Activated T-cell treated with anti-CD3 and anti-CD28 coated beads for 24 hours (primary cell): ENCODE results near the gene S100A5.
"Not testable (repeated sequence)": the region's sequence is repeated elsewhere in the genome, so short reads cannot be mapped to it uniquely, and the experiment has no call there.

Experiments used
- DNase-seq: peaks from one replicate; pipeline ENCODE4 v3.0.0-alpha.2; 2020; ENCODE audit warnings: low read depth

Gene S100A5

DNA sequence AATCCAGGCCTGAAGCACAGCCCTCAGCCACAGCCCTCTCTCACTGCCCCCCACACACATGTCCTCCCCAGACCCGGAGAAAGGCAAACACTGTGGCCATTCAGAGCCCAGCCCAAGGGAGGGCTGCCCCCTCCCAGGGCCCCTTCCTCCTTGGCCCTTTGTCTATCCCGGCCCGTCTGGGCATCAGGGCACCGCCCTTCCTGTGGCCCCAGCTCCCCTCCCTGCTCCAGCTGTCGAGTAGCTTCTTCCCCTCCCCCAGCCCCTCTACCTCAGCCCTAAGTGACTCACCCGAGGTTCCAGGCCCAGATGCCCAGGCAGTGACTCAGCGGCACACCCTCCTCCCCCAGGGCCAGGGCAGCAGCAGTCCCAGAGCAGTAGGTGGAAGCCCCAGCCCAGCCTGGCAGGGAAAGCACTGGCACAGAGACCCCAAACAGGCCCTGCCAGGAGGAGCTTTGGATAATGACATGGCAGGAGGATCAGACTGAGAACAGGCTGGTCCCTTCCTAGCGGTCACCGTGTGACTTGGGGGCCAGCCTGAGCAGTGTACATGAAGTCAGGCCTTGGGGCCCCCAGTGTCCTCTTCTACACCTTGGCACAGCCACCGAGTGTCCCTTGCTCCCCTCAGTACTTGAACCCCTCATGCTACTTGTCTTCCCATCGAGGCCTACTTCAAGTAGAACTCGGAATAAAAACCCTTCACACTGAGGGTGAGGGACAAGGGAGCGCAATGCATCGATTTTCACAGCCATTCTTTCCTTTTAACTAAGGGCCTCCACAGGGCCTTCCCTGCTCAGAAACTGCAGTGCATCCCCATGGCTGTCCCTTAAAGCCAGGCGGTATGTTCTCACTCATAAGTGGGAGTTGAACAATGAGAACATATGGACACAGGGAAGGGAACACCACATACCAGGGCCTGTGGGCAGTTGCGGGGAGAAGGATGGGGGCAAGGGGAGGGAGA lies 26.0 kb upstream of the S100A5 start:
- DNase-seq, result peak; percentile 83

- peak; percentile 49 for DNase-seq
Measured at GRCh38 chr1:153565529-153566374, 25.0 kb upstream of the S100A5 start, which contains the start of gene S100A2. Gene S100A2 (minus strand): TSS chr1:153565844. CDS start chr1:153563877, 1,967 bp downstream.

DNA sequence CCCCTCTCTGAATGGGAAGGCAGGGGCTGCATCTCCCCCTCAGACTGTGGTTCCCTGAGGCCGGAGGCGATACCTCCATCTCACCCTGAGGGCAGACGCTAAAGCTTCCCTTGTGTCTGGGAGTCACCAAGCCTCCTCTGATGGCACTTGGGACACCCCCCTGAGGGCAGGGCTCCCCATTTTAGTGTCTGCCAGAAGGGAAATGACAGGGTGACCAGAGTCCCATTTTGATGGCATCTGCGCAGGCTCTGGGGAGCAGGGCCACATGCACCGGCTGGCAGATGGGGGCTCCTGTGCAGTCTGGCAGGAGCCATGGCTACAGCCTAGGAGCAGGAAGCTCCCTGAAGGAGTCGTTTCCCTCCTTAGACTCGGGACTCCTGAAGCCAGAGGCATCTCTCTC lies 23.3 kb upstream of the S100A5 start:
- no peak for DNase-seq

DNA sequence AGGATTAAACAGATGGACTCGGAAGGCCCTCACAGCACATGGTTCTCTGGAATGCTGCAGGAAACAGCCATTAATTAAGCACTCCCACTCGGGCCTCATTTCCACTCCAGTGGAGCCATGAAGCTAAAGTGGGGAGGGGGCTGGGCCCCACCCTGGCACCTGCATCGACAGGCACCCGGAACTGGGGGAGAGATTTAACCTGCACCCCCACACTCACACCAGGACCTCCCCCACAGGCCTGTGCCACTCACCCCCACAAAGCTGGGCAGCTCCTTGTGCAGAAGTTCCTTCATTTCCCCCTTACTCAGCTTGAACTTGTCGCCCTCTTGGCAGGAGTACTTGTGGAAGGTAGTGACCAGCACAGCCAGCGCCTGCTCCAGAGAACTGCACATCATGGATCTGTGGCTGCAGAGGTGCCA lies 22.8 kb upstream of the S100A5 start:
- DNase-seq, result no peak

- not testable (repeated sequence) for DNase-seq
Measured at GRCh38 chr1:153562021-153562420, 21.3 kb upstream of the S100A5 start.

- no peak for DNase-seq
Measured at GRCh38 chr1:153561466-153561985, 20.8 kb upstream of the S100A5 start.

DNA sequence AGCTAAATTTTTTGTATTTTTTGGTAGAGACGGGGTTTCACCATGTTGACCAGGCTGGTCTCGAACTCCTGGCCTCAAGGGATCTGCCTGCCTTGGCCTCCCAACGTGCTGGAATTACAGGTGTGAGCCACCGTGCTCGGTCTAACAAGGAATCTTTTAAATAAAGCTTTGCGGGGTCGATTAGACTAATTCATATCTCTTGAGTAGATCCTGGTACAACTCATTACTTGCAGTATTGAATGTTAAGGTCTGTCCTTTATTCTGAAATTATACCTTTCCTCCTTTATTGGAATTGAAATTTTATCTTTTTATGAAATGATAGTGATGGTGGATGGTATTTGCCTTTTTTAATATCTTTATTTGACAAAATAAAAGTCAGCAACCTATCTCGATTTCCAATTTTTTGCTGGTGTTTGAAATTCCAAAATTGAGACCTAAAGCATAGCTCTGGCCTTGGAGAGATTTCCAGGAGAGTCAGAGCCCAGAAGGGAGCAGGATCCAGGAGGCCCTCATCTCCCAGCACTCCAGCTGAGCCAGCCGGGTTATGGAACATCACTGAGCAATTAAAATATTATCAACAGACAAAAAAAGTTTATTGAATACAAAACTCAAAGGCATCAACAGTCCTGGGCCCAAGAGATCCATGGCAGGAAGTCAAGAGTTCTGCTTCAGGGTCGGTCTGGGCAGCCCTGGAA lies 20.2 kb upstream of the S100A5 start:
- no peak for DNase-seq

DNA sequence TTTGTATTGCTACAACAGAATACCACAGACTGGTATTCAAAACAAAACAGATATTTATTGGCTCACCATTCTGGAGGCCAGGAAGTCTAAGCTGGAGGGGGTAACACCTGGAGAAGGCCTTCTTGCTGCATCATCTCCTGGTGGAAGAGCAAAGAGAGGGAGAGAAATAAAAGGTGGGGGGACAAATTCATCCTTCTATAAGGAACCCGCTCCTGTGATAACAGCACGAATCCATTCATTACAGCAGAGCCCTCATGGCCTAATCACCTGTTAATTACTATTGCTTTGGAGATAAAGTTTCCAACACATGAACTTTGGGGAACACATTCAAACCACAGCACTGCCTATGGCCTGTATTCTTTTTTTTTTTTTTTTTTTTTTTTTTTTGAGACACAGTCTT lies 19.5 kb upstream of the S100A5 start:
- DNase-seq, result no peak

DNA sequence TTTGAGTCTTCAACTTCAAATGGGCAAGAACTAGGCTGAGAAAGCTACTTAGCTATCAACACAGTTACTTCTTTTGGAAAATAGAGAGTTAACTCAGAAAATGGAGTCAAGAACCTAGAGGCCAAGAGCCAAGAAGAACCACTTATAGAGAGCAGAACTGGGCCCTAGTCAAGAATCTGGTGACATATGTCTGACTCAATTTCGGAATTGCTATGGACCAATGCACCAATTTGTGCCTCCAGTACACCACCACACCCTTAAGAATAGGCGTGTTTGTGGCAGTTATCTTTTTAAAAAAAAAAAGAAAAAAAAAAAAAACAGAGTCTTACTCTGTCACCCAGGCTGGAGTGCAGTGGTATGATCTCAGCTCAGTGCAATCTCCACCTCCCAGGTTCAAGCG lies 17.1 kb upstream of the S100A5 start:
- no peak for DNase-seq

DNA sequence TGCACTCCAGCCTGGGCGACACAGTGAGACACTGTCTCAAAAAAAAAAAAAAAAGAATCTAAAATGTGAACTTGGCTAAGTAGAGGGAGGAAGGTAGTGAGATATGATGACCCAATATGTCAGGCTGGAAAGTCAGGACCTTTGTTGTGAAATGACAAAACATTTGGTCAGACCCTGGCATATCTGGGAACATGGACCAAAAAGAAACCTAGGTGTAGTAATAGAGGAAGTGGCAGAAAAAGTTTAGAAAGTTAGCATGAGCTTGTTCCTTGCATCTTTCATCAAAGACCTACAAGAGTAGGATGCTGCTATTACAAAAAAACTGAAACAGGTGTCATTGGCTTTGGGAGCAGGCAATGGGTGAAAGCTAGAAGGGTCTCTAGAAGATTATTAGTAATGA lies 15.6 kb upstream of the S100A5 start:
- DNase-seq, result no peak

DNA sequence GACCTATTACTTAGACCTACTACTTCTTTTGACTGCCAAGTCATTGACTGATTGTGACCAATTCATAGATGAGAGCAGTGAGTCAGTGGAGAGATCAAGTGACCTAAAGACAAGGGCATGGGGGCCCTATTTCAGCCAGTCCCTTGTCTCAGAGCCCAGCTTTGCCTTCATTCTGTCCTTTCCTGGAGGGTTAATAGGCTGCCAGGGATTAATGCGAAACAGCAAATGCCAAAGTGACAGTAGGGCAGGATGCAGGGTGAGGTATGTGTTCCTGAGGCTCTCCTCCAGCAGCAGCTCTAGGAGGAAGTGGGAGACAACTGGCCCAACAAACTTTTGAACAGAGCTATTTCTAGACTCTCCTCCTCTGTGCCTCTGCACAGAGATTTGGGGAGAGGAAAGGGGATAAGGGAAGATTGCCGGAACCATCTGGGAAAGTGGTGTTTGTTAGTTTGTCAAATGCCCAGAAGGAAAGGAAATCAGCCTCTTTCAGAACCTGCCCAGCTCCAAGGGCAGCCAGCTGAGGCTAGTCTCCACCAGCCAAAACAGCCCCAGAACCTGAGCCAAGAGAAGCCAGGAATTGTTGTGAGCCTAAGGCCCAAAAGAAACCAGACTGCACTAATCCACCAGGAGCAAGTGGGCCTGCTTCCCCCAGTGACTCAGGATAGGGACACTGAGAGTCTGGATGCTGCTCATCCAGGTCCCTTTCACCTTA lies 13.3 kb upstream of the S100A5 start:
- DNase-seq, result no peak

GRCh38 chr1:153553096-153553495 lies 12.4 kb upstream of the S100A5 start:
- DNase-seq, result no peak

- no peak for DNase-seq
Measured at GRCh38 chr1:153552335-153552734, 11.6 kb upstream of the S100A5 start.

- no peak for DNase-seq
Measured at GRCh38 chr1:153550827-153551500, 10.2 kb upstream of the S100A5 start.

GRCh38 chr1:153550398-153550758 lies 9.6 kb upstream of the S100A5 start:
- no peak for DNase-seq

DNA sequence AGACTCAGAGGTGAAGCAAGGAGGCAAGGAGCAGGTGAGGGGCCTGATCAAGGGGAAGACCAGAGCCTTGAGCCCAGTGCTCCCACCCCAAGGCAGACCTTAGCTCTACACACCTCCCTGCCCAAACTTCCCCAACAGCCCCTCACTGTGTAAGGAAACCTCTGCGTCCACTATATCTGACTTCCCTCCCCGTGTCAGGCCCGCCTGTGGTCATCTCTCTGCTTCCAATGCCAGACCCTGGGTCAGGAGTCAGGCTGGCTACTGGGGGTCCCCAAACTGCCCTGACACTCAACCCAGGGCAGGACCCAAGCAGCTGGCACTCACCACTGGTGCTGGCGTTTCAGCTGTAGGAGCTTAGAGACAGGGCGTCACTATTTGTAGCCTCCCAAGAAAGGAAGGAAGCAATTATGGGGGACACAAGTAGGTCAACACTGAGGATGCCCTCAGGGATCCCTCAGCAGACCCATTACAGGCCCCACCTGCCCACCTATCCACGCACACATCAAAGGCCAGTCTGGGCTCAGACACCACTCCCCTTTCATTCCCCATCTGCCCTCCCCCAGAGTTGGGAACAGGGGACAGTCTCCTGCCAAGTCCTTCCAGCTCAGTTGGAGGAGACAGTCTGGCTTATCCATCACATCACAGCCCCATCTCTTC lies 9.1 kb upstream of the S100A5 start:
- DNase-seq, result no peak

DNA sequence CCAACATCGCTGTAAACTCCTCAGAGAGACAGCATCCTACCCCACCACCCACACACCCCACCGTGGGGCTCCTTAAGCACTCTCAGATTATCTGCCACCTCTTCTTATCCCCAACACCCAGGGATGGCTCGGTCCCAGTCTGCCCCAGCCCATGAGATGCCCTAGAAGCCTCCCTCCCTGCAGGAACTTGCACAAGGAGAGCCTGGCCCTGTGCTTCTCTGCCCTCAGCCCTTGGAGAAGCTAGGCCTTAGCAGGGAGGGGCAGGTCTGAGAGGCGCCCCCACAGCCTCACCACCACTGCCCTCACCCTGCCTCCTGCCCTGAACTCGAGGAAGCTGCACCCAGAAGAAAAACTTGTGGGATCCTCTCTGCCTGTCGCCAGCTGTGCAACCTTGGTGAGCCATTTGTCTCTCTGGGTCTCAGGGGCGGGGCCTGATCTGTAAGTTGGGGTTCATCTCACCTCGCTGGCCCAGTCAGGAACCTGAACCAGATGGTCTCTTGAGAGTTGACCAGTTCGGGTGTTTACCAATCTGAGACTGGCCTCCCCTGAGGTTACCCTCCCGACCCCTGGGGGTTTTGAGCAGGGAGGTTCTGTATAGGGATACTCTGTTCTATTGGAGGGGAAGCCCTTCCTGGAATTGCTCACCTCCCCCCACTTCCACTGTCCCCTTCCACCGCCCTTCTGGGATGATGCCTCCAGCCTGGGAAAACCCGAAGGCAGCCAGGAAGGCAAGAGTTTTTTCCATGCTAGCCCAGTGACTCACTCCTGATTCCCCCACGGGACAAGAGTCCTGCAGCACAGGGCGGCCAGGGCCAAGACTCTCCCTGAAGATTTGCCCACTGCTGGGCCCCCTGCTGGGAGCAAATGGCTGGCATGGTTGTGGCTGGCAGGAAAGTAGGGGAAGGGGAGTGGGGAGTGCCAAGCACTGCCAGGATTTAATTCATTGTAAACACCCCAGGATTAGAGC lies 8.3 kb upstream of the S100A5 start, which contains the start of gene S100A3:
Gene S100A3 (minus strand): TSS at position 537 of the 967 bp plus-strand sequence. CDS start 773 bp downstream, outside the sequence.
- DNase-seq, result no peak

GRCh38 chr1:153547560-153548551 lies 7.1 kb upstream of the S100A5 start:
- no peak for DNase-seq
